HepG2 (cell line): Measurements from ENCODE around the gene NEURL1B.

Source experiments
- FUBP1 ChIP-seq: sonication (generic); formaldehyde crosslinking; IDR thresholded peaks from 2 replicates; pipeline ENCODE4 v1.5.1; 2020; ENCODE audit warnings: missing genetic modification reagents, mild to moderate bottlenecking, borderline replicate concordance
- MED8 ChIP-seq: sonication (generic); formaldehyde crosslinking; IDR thresholded peaks from 2 replicates; pipeline ENCODE4 v1.8.1; 2023; ENCODE audit warnings: mild to moderate bottlenecking, missing genetic modification reagents; ENCODE audit not compliant: insufficient replicate concordance
- ZNF24 ChIP-seq: fragments of 450-650 bp; IDR thresholded peaks from 2 replicates; pipeline ENCODE4 v1.6.1; 2017; ENCODE audit warnings: antibody characterized with exemption, mild to moderate bottlenecking
- ZNF768 ChIP-seq: sonication (generic); formaldehyde crosslinking; IDR thresholded peaks from 2 replicates; pipeline ENCODE4 v1.4.0; 2020; ENCODE audit warnings: missing genetic modification reagents
- ZSCAN20 ChIP-seq: sonication (generic); formaldehyde crosslinking; IDR thresholded peaks from 2 replicates; pipeline ENCODE4 v1.4.0; 2020; ENCODE audit warnings: missing genetic modification reagents, mild to moderate bottlenecking, borderline replicate concordance

DNA sequence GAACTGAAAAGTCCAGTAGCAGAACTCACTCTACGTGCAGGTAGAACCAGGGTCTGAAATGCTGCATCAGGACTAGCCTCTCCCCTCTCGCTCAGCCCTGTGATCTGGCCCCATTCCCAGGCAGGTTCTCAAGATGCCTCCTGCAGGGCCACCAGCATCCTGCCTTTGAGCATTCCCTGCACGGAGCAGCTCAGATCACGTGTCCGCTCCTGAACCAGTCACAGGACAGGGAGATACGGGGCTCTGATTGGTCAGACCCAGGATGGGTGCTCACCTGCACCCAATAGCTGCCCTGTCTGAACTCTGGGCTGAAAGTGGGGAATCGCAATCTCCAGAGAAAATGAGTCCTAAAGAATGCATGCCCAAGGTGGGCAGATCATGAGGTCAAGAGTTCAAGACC, 50.8 kb downstream of the NEURL1B start:
- no peak for TF ChIP-seq FUBP1 (CRISPR knock-in tag)
- TF ChIP-seq ZNF24, result no peak
- TF ChIP-seq ZNF768 (CRISPR knock-in tag), result no peak
- no peak for TF ChIP-seq ZSCAN20 (CRISPR knock-in tag)
- no peak for TF ChIP-seq MED8 (CRISPR knock-in tag)
